HepG2 (cell line): ENCODE results near the gene TRIP4. TPM values are rescaled to one million over a fixed set of nuclear protein-coding genes. Genes with fewer than 3 reads are reported as not detected.

ENCODE experiments used
- CREB1 ChIP-seq, 2 experiments: fragments of 450-650 bp in 1 of 2; IDR thresholded peaks; 2 replicates each; pipeline ENCODE4 v1.6.1; 2016 to 2017; ENCODE audit warnings: control low read depth in 1 of 2, mild to moderate bottlenecking in 1 of 2, missing compliant biosample characterization in 1 of 2, missing genetic modification characterization in 1 of 2
- ELF4 ChIP-seq: sonication (generic); formaldehyde crosslinking; IDR thresholded peaks from 2 replicates; pipeline ENCODE4 v1.5.0; 2020; ENCODE audit warnings: missing genetic modification reagents, mild to moderate bottlenecking, moderate library complexity, borderline replicate concordance
- HDAC2 ChIP-seq: sonication (generic); formaldehyde crosslinking; IDR thresholded peaks from 2 replicates; pipeline ENCODE4 v1.4.0; 2020; ENCODE audit warnings: missing genetic modification reagents
- KDM5B ChIP-seq: sonication (generic); formaldehyde crosslinking; IDR thresholded peaks from 2 replicates; pipeline ENCODE4 v1.4.0; 2020; ENCODE audit warnings: missing genetic modification reagents, mild to moderate bottlenecking, borderline replicate concordance
- SOX5 ChIP-seq: IDR thresholded peaks from 2 replicates; pipeline ENCODE4 v1.6.1; 2016; ENCODE audit warnings: borderline replicate concordance
- ZBTB7A ChIP-seq: sonication (generic); formaldehyde crosslinking; IDR thresholded peaks from 2 replicates; pipeline ENCODE4 v1.8.0; 2022; ENCODE audit warnings: mild to moderate bottlenecking, missing genetic modification reagents
- ZC3H13 ChIP-seq: sonication (generic); formaldehyde crosslinking; IDR thresholded peaks from 2 replicates; pipeline ENCODE4 v1.8.1; 2023; ENCODE audit warnings: mild to moderate bottlenecking, missing genetic modification reagents, moderate library complexity
- ZNF547 ChIP-seq: sonication (generic); formaldehyde crosslinking; IDR thresholded peaks from 2 replicates; pipeline ENCODE4 v1.5.1; 2020; ENCODE audit warnings: mild to moderate bottlenecking, missing genetic modification reagents
- polyA plus RNA-seq, 8 experiments: library from polyadenylated mRNA; depleted of rRNA in 3 of 8; stranded (reverse) in 7 of 8; unstranded in 1 of 8; fragments of >200 nt; fragmentation: Illumina TruSeq in 4 of 8; extraction: Trizol in 4 of 8; gene quantifications; 2 replicates each; pipeline versions ENCODE4 v1.2.1 to v1.2.3, GENCODE V29; 2011 to 2016; ENCODE audit warnings: low read depth in 4 of 8, missing spikeins in 1 of 8, mixed read lengths in 1 of 8; ENCODE audit not compliant: insufficient read depth in 1 of 8
- total RNA-seq, 5 experiments: library from RNA; depleted of rRNA; stranded (reverse); fragments of >200 nt; fragmentation: Illumina TruSeq; extraction: Trizol; gene quantifications; 2 replicates each; pipeline ENCODE4 v1.2.3, GENCODE V29; 2016; ENCODE audit warnings: low read depth in 1 of 5
- TF ChIP-seq, protein P1 (sequence below): sonication (generic); formaldehyde crosslinking; IDR thresholded peaks from 2 replicates; pipeline ENCODE4 v1.5.0; 2020; ENCODE audit warnings: mild to moderate bottlenecking, missing genetic modification reagents, borderline replicate concordance
- TF ChIP-seq, protein P2 (sequence below), 2 experiments: fragments of 450-650 bp in 1 of 2; sonication (generic) in 1 of 2; formaldehyde crosslinking in 1 of 2; IDR thresholded peaks; 2 replicates each; pipeline versions ENCODE4 v1.6.1 to v1.8.0; 2016 to 2022; ENCODE audit warnings: antibody characterized with exemption in 1 of 2, mild to moderate bottlenecking in 1 of 2, missing genetic modification reagents in 1 of 2

Gene TRIP4
- total and polyA plus RNA-seq, 2 of the 13 experiments (the other 11 are each of a cell fraction or from before 2014, with no cell fraction given): 7.1 to 11.8 TPM

DNA sequence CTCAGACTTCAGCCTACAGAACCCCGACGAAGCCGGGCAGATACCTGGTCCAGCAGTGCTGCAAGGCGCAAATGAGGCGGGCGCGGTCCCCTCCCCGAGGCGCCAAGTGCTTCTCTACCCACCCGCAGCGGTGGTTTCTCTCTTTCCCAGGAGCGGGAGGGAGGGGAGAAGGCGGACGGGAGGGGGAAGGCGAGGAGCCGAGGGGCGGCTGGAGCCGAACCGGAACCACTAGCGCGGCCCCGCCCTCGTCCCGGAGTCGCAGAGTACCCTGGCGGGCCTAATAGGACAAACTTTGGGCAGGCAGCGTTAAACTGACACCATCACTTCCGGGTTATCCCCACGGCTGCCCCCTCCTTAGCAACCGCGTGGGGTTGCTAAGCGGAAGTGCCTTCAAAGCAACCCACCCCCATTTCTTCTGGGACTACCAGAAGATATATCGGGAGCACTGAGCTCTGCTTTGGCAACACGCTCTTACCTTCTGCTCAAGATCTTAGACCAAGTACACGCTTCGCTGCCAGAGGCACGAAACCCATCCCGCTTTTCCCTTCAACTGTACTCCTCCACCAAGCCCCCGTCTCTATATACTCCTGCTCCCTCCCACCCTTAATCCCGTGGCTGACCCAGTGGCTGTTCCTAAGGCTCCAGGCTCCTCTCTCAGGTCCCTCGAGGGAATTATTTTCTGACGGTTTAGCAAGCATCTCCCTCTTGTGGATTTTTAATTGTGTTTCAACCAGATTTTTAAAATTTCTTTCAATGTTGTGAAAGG, 31.5 kb upstream of the TRIP4 start, which contains the start of gene CSNK1G1 (continued):
- TF ChIP-seq, protein P1, sequence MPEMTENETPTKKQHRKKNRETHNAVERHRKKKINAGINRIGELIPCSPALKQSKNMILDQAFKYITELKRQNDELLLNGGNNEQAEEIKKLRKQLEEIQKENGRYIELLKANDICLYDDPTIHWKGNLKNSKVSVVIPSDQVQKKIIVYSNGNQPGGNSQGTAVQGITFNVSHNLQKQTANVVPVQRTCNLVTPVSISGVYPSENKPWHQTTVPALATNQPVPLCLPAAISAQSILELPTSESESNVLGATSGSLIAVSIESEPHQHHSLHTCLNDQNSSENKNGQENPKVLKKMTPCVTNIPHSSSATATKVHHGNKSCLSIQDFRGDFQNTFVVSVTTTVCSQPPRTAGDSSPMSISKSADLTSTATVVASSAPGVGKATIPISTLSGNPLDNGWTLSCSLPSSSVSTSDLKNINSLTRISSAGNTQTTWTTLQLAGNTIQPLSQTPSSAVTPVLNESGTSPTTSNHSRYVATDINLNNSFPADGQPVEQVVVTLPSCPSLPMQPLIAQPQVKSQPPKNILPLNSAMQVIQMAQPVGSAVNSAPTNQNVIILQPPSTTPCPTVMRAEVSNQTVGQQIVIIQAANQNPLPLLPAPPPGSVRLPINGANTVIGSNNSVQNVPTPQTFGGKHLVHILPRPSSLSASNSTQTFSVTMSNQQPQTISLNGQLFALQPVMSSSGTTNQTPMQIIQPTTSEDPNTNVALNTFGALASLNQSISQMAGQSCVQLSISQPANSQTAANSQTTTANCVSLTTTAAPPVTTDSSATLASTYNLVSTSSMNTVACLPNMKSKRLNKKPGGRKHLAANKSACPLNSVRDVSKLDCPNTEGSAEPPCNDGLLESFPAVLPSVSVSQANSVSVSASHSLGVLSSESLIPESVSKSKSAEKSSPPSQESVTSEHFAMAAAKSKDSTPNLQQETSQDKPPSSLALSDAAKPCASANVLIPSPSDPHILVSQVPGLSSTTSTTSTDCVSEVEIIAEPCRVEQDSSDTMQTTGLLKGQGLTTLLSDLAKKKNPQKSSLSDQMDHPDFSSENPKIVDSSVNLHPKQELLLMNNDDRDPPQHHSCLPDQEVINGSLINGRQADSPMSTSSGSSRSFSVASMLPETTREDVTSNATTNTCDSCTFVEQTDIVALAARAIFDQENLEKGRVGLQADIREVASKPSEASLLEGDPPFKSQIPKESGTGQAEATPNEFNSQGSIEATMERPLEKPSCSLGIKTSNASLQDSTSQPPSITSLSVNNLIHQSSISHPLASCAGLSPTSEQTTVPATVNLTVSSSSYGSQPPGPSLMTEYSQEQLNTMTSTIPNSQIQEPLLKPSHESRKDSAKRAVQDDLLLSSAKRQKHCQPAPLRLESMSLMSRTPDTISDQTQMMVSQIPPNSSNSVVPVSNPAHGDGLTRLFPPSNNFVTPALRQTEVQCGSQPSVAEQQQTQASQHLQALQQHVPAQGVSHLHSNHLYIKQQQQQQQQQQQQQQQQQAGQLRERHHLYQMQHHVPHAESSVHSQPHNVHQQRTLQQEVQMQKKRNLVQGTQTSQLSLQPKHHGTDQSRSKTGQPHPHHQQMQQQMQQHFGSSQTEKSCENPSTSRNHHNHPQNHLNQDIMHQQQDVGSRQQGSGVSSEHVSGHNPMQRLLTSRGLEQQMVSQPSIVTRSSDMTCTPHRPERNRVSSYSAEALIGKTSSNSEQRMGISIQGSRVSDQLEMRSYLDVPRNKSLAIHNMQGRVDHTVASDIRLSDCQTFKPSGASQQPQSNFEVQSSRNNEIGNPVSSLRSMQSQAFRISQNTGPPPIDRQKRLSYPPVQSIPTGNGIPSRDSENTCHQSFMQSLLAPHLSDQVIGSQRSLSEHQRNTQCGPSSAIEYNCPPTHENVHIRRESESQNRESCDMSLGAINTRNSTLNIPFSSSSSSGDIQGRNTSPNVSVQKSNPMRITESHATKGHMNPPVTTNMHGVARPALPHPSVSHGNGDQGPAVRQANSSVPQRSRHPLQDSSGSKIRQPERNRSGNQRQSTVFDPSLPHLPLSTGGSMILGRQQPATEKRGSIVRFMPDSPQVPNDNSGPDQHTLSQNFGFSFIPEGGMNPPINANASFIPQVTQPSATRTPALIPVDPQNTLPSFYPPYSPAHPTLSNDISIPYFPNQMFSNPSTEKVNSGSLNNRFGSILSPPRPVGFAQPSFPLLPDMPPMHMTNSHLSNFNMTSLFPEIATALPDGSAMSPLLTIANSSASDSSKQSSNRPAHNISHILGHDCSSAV (CRISPR knock-in tag): 0 out of 2 replicates have a peak, but pooled peaks have one; percentile 43
- TF ChIP-seq ZNF547: no peak
- no peak for TF ChIP-seq SOX5
- TF ChIP-seq, protein P2, sequence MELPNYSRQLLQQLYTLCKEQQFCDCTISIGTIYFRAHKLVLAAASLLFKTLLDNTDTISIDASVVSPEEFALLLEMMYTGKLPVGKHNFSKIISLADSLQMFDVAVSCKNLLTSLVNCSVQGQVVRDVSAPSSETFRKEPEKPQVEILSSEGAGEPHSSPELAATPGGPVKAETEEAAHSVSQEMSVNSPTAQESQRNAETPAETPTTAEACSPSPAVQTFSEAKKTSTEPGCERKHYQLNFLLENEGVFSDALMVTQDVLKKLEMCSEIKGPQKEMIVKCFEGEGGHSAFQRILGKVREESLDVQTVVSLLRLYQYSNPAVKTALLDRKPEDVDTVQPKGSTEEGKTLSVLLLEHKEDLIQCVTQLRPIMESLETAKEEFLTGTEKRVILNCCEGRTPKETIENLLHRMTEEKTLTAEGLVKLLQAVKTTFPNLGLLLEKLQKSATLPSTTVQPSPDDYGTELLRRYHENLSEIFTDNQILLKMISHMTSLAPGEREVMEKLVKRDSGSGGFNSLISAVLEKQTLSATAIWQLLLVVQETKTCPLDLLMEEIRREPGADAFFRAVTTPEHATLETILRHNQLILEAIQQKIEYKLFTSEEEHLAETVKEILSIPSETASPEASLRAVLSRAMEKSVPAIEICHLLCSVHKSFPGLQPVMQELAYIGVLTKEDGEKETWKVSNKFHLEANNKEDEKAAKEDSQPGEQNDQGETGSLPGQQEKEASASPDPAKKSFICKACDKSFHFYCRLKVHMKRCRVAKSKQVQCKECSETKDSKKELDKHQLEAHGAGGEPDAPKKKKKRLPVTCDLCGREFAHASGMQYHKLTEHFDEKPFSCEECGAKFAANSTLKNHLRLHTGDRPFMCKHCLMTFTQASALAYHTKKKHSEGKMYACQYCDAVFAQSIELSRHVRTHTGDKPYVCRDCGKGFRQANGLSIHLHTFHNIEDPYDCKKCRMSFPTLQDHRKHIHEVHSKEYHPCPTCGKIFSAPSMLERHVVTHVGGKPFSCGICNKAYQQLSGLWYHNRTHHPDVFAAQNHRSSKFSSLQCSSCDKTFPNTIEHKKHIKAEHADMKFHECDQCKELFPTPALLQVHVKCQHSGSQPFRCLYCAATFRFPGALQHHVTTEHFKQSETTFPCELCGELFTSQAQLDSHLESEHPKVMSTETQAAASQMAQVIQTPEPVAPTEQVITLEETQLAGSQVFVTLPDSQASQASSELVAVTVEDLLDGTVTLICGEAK (IDR thresholded peaks at IDR 0.05): peak; percentile 75
- TF ChIP-seq, protein P2 (CRISPR knock-in tag; IDR thresholded peaks at IDR 0.05): no peak; the same call in 1 of the 2 replicates
- TF ChIP-seq ZC3H13 (CRISPR knock-in tag): no peak
- TF ChIP-seq HDAC2: peak; percentile 21
- peak; percentile 49 for TF ChIP-seq CREB1 (IDR thresholded peaks at IDR 0.05)
- peak; percentile 81 for TF ChIP-seq CREB1 (CRISPR knock-in tag; IDR thresholded peaks at IDR 0.05)
- peak; percentile 71; the same call in 1 of the 2 replicates for TF ChIP-seq ELF4
- TF ChIP-seq KDM5B (CRISPR knock-in tag): peak; percentile 71; the same call in 1 of the 2 replicates
- no peak for TF ChIP-seq ZBTB7A (CRISPR knock-in tag)
